ENCODE results near the gene ZMIZ1.

The ZMIZ1 gene

GRCh38 chr10:79219322-79219957 is 150.7 kb downstream of the ZMIZ1 start:
- DNase-seq, result no peak

DNA sequence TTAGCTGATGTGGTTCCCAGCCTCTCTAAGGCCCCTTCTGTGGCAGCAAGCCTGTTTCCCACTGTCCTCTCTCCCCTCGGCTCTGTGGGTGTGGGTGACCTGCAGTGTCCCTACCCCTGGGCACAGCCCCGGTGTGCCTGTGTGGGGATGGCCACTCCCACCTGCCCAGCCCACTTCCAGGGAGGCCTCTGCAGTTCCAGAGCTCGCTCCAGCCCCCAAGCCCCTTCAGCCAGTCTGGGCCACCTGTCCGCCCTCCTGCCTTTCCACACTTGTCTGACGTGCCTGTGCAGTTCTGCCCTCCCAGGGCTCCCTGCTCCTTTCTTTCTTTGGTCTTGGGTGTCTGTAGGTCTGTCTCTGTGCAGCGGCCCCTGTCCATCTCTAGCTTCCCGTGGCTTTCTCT is 151.5 kb downstream of the ZMIZ1 start:
- DNase-seq, result no peak

DNA sequence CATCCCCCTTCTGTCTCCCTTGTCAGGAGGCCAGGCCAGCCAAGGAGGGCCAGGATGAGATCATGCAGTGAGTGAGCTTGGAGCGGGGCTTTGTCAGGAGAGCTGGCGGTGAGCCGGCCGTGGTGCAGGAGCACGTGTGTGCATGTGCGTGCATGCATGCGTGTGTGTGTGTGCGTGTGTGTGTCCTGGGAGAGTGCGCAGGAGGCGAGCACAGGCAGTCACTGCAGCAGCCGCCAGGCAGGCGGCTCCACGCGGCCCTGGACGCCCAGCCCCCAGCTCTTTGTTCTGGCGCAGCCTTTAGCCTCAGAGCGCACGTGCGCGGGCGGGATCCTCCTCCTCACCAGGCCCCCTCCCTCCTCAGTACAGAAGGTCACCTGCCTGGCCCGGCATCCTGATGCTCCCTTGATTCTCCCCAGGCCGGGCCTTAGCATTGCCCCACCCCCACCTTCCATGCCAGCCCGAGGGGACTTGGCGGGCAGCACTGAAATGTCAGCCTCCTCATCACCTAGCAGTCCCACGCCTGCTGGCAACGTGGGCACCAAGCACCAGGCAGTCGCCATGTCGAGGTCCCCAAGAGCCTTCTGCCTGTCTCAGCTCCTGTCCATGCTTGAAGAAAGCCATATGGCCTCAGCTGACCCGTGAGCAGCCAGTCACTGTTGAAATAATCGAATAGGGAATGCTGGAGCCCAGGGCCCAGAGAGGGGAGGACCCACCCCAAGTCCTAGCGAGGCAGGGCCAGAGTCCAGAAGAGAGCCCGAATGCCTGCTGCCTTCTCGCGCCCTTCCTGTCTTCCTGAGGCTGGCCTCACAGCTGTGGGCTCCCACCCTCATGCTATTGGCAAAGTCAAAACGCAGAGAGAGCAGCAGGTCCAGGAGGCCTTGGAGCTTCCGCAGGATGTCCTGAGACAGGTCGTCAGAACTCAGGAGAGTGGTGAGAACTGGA is 152.6 kb downstream of the ZMIZ1 start:
- no peak for DNase-seq

DNA sequence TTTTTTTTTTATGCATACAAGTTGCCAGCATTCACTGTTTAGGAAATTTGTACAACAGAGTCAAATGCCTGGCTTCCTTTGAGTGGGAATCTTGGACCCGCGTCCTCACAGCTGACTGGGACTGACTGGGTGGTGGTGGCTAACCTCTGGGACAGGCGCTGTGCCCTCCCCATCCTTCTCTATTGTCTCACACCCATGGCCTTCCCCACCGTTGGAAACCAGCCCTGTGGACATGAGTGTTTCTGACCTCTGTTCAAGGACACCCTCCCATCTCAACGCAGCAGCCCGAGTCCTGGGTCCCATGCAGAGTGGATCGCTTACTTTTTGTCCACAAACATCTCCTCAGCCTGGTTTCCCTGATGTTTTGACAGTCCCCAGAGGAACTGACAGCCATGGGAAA is 153.4 kb downstream of the ZMIZ1 start:
- no peak for DNase-seq

DNA sequence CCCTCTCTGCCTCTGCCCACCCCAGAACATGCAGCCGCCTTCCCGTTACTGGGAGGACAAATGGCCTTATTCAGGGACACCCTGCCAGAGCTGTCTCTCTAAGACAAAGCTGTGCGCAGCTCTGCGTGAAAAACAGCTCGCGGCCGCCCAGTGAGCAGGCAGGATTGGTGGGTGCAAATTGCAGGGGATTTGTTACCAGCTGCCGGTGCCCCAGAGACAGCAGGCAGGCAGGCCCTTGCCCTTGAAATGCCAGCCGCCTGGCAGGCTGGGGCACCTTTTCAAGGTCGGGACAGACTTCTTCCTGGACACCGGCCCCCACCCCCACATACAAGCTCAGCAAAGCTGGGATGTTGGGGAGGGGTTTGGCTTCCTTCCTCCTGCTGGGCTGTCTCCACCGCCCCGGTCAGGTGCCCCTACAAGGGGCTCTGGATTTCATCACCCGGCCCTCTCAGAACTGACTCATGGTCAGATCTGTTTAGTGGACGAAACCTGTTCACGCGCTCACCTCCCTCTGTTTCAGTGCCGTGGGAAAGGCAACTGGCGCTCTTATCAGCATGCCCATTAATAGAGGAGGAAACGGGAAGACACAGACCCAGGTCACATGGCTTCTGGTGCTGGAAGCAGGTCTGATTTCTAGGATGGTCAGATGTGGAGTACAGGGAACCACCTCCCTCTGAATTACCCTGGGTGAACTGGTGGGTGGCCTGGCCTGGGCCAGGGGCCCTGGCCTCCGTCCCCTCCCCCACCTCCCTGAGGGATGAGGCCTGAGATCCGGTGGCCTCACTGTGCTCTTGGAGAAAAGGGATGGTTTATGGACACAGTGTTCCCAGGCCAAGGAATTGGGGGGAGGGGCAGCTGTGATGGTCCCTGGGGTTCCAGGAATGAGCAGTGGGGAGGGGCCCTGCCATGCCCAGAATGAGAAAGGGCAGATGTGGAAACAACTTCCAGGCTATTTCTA is 154.6 kb downstream of the ZMIZ1 start:
- no peak for DNase-seq

GRCh38 chr10:79224263-79224949 is 155.6 kb downstream of the ZMIZ1 start:
- DNase-seq, result no peak

GRCh38 chr10:79224992-79225391 is 156.2 kb downstream of the ZMIZ1 start:
- DNase-seq, result no peak

GRCh38 chr10:79226391-79227245 is 157.9 kb downstream of the ZMIZ1 start:
- no peak for DNase-seq

DNA sequence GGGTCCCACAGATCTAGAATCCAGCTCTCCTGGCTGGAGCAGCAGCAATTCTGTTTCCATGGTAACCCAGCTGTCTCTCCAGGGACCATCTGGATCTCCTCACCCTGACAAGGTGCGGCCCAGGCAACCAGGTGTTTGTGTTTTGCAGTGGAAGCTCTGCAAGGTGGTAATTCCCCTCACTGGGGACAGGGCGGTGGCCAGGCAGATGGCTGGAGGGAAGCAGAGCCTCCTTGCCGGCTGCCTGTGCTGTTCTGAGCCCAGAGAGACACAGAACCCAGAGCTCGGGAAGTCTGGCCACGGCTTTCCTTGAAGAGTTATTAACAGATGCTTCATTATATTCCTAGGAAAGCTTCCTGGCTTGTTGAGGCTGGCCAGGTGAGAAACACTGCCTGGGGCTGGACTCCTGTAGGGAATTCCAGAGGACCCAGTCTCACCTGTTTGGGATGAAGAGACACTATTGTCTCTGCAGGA is 160.3 kb downstream of the ZMIZ1 start:
- no peak for DNase-seq

GRCh38 chr10:79229830-79230327 is 161.1 kb downstream of the ZMIZ1 start:
- no peak for DNase-seq

GRCh38 chr10:79230328-79230830 is 161.6 kb downstream of the ZMIZ1 start:
- DNase-seq, result no peak

DNA sequence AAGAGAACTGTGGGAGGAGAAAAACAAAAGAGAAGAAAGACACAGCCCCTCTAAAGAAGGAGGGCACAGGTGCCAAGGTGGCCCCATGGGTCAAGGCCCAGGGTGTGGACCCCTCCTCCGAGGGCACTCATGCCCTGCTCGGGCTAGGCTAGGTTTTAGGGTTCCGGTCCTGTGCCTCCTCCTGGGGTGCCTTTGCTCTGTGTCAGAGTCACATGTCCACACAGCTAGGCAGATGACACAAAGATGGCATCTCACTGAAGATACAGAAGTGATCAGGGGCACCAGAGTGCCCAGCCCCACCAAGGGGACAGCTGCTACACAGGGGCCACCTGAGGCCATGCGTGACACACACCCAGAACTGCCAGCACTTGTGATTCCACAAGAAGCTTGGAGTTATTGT is 162.1 kb downstream of the ZMIZ1 start:
- DNase-seq, result no peak

GRCh38 chr10:79231908-79232307 is 163.1 kb downstream of the ZMIZ1 start:
- no peak for DNase-seq

GRCh38 chr10:79232864-79233263 is 164.1 kb downstream of the ZMIZ1 start:
- DNase-seq, result no peak

- no peak for DNase-seq
Observed at GRCh38 chr10:79234391-79235315, 165.9 kb downstream of the ZMIZ1 start.

GRCh38 chr10:79235765-79236432 is 167.1 kb downstream of the ZMIZ1 start:
- DNase-seq, result no peak

- no peak for DNase-seq
Observed at GRCh38 chr10:79236433-79236765, 167.6 kb downstream of the ZMIZ1 start.

GRCh38 chr10:79237454-79238157 is 168.8 kb downstream of the ZMIZ1 start:
- DNase-seq, result no peak

- no peak for DNase-seq
Observed at GRCh38 chr10:79238158-79238520, 169.4 kb downstream of the ZMIZ1 start.
